Panc1 (cell line): Measurements from ENCODE around the gene TAF6L.

Experiments
- CTCF ChIP-seq: fragments of 450-650 bp; IDR thresholded peaks from 2 replicates; pipeline ENCODE4 v1.5.1; 2017; ENCODE audit warnings: mild to moderate bottlenecking
- POLR2AphosphoS5 ChIP-seq: IDR thresholded peaks from 2 replicates; pipeline ENCODE4 v1.6.1; 2012; ENCODE audit warnings: mild to moderate bottlenecking, low read depth, low read length, moderate library complexity
- REST ChIP-seq, 2 experiments: IDR thresholded peaks; 2 replicates each; pipeline ENCODE4 v1.6.1; 2011 to 2012; ENCODE audit warnings: low read depth in 2 of 2, control low read depth in 1 of 2, low read length in 1 of 2, mild to moderate bottlenecking in 1 of 2, moderate library complexity in 1 of 2; ENCODE audit not compliant: insufficient read depth in 1 of 2
- SIN3A ChIP-seq: IDR thresholded peaks from 2 replicates; pipeline ENCODE4 v1.6.1; 2012; ENCODE audit warnings: low read depth, mild to moderate bottlenecking, low read length, moderate library complexity, borderline replicate concordance; ENCODE audit not compliant: insufficient read depth

GRCh38 chr11:62778441-62778840 is 7.2 kb downstream of the TAF6L start:
- TF ChIP-seq CTCF = no peak
- TF ChIP-seq REST (IDR thresholded peaks at IDR 0.05; ENCODE audit: insufficient read depth in 1 of 2, low read depth in 2 of 2, low read length in 1 of 2) = no peak
- TF ChIP-seq POLR2AphosphoS5 = no peak
- no peak for TF ChIP-seq SIN3A
